ENCODE measurements around the gene TBX2. TPM values are rescaled to one million over a fixed set of nuclear protein-coding genes. Genes with fewer than 3 reads are reported as not detected.

The TBX2 gene
- total and polyA plus RNA-seq, 9 of the 15 experiments (the other 6 are each of a cell fraction or from before 2014, with no cell fraction given): 0.18 TPM; not detected in 8

GRCh38 chr17:61410141-61411010, 10.7 kb downstream of the TBX2 start (continued):
- TF ChIP-seq, protein P1, sequence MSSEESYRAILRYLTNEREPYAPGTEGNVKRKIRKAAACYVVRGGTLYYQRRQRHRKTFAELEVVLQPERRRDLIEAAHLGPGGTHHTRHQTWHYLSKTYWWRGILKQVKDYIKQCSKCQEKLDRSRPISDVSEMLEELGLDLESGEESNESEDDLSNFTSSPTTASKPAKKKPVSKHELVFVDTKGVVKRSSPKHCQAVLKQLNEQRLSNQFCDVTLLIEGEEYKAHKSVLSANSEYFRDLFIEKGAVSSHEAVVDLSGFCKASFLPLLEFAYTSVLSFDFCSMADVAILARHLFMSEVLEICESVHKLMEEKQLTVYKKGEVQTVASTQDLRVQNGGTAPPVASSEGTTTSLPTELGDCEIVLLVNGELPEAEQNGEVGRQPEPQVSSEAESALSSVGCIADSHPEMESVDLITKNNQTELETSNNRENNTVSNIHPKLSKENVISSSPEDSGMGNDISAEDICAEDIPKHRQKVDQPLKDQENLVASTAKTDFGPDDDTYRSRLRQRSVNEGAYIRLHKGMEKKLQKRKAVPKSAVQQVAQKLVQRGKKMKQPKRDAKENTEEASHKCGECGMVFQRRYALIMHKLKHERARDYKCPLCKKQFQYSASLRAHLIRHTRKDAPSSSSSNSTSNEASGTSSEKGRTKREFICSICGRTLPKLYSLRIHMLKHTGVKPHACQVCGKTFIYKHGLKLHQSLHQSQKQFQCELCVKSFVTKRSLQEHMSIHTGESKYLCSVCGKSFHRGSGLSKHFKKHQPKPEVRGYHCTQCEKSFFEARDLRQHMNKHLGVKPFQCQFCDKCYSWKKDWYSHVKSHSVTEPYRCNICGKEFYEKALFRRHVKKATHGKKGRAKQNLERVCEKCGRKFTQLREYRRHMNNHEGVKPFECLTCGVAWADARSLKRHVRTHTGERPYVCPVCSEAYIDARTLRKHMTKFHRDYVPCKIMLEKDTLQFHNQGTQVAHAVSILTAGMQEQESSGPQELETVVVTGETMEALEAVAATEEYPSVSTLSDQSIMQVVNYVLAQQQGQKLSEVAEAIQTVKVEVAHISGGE (CRISPR knock-in tag; IDR thresholded peaks at IDR 0.05): peak in 1 of 3 experiments; percentile 87; a peak in 2 of 6 replicates
- no peak for TF ChIP-seq KDM1A (IDR thresholded peaks at IDR 0.05)

DNA sequence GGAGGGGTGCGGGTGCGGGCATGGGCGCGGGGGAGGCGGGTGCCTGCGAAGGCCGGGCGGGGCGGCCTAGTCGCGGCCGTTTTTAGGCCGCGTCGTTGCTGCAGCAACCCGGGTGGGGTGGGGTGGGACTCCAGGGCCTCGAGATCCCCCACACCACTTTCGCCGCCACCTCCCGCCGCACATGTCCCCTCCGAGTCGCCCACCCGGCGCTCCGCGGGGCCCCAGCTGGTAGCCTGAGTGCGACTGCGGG, 11.3 kb downstream of the TBX2 start:
- ChIA-PET CTCF (ENCODE audit: low intra/inter-chr PET ratio) (no interaction called here), POLR2A (no interaction called here)
- ATAC-seq (no peak), FAIRE-seq (no peak), DNase-seq (ENCODE audit: extremely low read depth in 1 of 4, low spot score in 3 of 4) (no peak)
- Histone ChIP-seq H3K27ac (ENCODE audit: extremely low read depth, low read depth, low read length) (no peak overlapping the region), H3K79me2 (ENCODE audit: control insufficient read depth, insufficient read depth, low read length) (no peaks in the 10 kb centered on the region), H3K36me3 (ENCODE audit: control insufficient read depth, insufficient read depth, low read length) (no peaks in the 10 kb centered on the region), H3K4me2 (ENCODE audit: insufficient read depth, low read length) (no peak overlapping the region), H3K9me3 (replicated peaks; ENCODE audit: control insufficient read depth, insufficient read depth, low read depth, low read length) (no peaks in the 10 kb centered on the region), H3K9me1 (ENCODE audit: control insufficient read depth, insufficient read depth, low read length) (no peaks in the 10 kb centered on the region), H3K4me1 (replicated peaks in 1 of 2; ENCODE audit: control insufficient read depth in 2 of 2, insufficient read depth in 2 of 2, low read length in 2 of 2) (peaks cover 0 to 35% of the 10 kb centered on the region in 2 experiments; a peak in 2 of 5 replicates), H3K4me3 (no peak overlapping the region), H2AFZ (ENCODE audit: low read depth, low read length) (no peak overlapping the region), H4K20me1 (replicated peaks; ENCODE audit: control insufficient read depth, insufficient read depth, low read length) (no peaks in the 10 kb centered on the region), H3K9ac (ENCODE audit: insufficient read depth in 1 of 2, low read depth in 2 of 2, low read length in 2 of 2) (no peak overlapping the region), H3K27me3 (ENCODE audit: control insufficient read depth in 2 of 2, insufficient read depth in 2 of 2, low read length in 2 of 2) (peaks cover 10 to 27% of the 10 kb centered on the region in 2 experiments; a peak in 3 of 5 replicates)
- no TSS peak for BruUV-seq (replicated peaks)
- in situ Hi-C loops (cut with MboI): no loop called here
- intact Hi-C loops (cut with micrococcal nuclease): loop anchor here (10.0 kb wide), 1 partner anchor 424 kb away; no protein-coding TSS in a partner anchor
- WGBS (ENCODE audit: insufficient coverage, low coverage, missing lambda C conversion rate): no CpG with 5 or more reads among the region's 29 CpGs
- no peak for TF ChIP-seq ADNP (tag; IDR thresholded peaks at IDR 0.05)
- TF ChIP-seq, protein P2, sequence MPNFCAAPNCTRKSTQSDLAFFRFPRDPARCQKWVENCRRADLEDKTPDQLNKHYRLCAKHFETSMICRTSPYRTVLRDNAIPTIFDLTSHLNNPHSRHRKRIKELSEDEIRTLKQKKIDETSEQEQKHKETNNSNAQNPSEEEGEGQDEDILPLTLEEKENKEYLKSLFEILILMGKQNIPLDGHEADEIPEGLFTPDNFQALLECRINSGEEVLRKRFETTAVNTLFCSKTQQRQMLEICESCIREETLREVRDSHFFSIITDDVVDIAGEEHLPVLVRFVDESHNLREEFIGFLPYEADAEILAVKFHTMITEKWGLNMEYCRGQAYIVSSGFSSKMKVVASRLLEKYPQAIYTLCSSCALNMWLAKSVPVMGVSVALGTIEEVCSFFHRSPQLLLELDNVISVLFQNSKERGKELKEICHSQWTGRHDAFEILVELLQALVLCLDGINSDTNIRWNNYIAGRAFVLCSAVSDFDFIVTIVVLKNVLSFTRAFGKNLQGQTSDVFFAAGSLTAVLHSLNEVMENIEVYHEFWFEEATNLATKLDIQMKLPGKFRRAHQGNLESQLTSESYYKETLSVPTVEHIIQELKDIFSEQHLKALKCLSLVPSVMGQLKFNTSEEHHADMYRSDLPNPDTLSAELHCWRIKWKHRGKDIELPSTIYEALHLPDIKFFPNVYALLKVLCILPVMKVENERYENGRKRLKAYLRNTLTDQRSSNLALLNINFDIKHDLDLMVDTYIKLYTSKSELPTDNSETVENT (CRISPR knock-in tag; IDR thresholded peaks at IDR 0.05): no peak
- no peak for TF ChIP-seq ELF2 (CRISPR knock-in tag; IDR thresholded peaks at IDR 0.05)
- TF ChIP-seq ETV5 (CRISPR knock-in tag; IDR thresholded peaks at IDR 0.05; ENCODE audit: low read depth): no peak
- TF ChIP-seq GABPB1 (CRISPR knock-in tag; IDR thresholded peaks at IDR 0.05): no peak
- TF ChIP-seq ZKSCAN1 (IDR thresholded peaks at IDR 0.05; ENCODE audit: low read depth, low read length): no peak
- no peak for TF ChIP-seq RBM15 (IDR thresholded peaks at IDR 0.05; ENCODE audit: insufficient read depth, low read length)
- TF ChIP-seq ATF3 (IDR thresholded peaks at IDR 0.05): no peak
- TF ChIP-seq ATF3 (CRISPR knock-in tag; conservative IDR thresholded peaks at IDR 0.05): no peak
- TF ChIP-seq ELF1 (tag; IDR thresholded peaks at IDR 0.05): no peak
